Heart left ventricle (tissue), 16 donors: ENCODE data around the gene TSC22D1. TPM values are rescaled to one million over a fixed set of nuclear protein-coding genes. Genes with fewer than 3 reads are reported as not detected.

Experiments
- ATAC-seq, 4 donors: fragments of 200-7000 bp; cut with Tn5 transposase; one replicate each; pipeline ENCODE4 v1.9.1; 2020 to 2022; ENCODE audit warnings: moderate library complexity in 4 of 4, mild to moderate bottlenecking in 3 of 4, moderate number of reproducible peaks in 1 of 4
- DNase-seq, 5 donors: peaks; one replicate each; pipeline ENCODE4 v3.0.0-alpha.2; 2020
- H3K27ac ChIP-seq, 12 donors: fragments of 200-600 bp; sonication (generic) in 4 of 12; one replicate each; pipeline versions ENCODE4 v1.5.0 to v1.8.0; 2016 to 2022; ENCODE audit warnings: mild to moderate bottlenecking in 2 of 12
- H3K27me3 ChIP-seq, 9 donors: fragments of 200-600 bp; sonication (generic) in 2 of 9; one replicate each; pipeline versions ENCODE4 v1.5.1 to v1.8.0; 2016 to 2022; ENCODE audit warnings: mild to moderate bottlenecking in 3 of 9
- H3K36me3 ChIP-seq, 9 donors: fragments of 200-600 bp; sonication (generic) in 2 of 9; one replicate each; pipeline versions ENCODE4 v1.5.0 to v1.8.0; 2018 to 2022; ENCODE audit warnings: mild to moderate bottlenecking in 2 of 9
- H3K4me1 ChIP-seq, 12 donors: fragments of 200-600 bp; sonication (generic) in 4 of 12; one replicate each; pipeline versions ENCODE4 v1.5.0 to v1.8.0; 2016 to 2022; ENCODE audit warnings: mild to moderate bottlenecking in 3 of 12
- H3K4me3 ChIP-seq, 12 donors: fragments of 200-600 bp; sonication (generic) in 4 of 12; one replicate each; pipeline versions ENCODE4 v1.5.0 to v1.8.0; 2017 to 2022; ENCODE audit warnings: mild to moderate bottlenecking in 9 of 12, moderate library complexity in 4 of 12
- H3K9me3 ChIP-seq, 12 donors: fragments of 200-600 bp; sonication (generic) in 4 of 12; one replicate each; pipeline versions ENCODE4 v1.5.0 to v1.8.0; 2016 to 2022; ENCODE audit warnings: mild to moderate bottlenecking in 1 of 12
- POLR2A ChIP-seq, 2 donors: fragments of 450-650 bp; IDR thresholded peaks; one replicate each; pipeline ENCODE4 v1.6.1; 2017; ENCODE audit warnings: antibody characterized with exemption in 2 of 2, mild to moderate bottlenecking in 2 of 2, moderate library complexity in 2 of 2
- WGBS, 4 donors: extraction: QIAGEN DNeasy Blood & Tissue Kit in 2 of 4; methylation state at CpG; one replicate each; pipeline versions ENCODE4 v1.1.5 to v1.1.7; 2013 to 2018; 5-methylcytosine and 5-hydroxymethylcytosine counted together
- intact Hi-C, 10 donors: fragments of 100-400 bp; cut with DNase I; formaldehyde crosslinking; loops; one replicate each; pipeline versions ENCODE4 v1.11.1 to v1.14.2; 2022
- polyA plus RNA-seq, 2 donors: library from polyadenylated mRNA; stranded (reverse); fragments of 200-250 nt; gene quantifications; one replicate each; pipeline ENCODE4 v1.2.3, GENCODE V29; 2013
- total RNA-seq, 9 donors: library from RNA; depleted of rRNA in 2 of 9; stranded (reverse); fragments of >200 nt in 2 of 9; fragmentation: NEBNext Ultra II Directional in 3 of 9; extraction: Animal tissue kit (Norgen Biotek cat#: 25700) in 3 of 9; gene quantifications; one replicate each; pipeline versions ENCODE4 v1.1.0 to v1.2.4, GENCODE V29; 2016 to 2023
- TF ChIP-seq, protein P1 (sequence below), 12 donors: fragments of 200-600 bp; sonication (generic) in 4 of 12; IDR thresholded peaks; one replicate each; pipeline versions ENCODE4 v1.5.0 to v1.8.0; 2018 to 2022; ENCODE audit warnings: antibody characterized with exemption in 12 of 12, mild to moderate bottlenecking in 5 of 12
- donor health status: ischemic (EF 13 %, LVEDD 7.1; RV severe dilation, severe dysfunction).
- donor health status: healthy with polysubstance abuse.
- donor health status: DM: no; HTN: yes; CAD: no.
- donor health status: DM: no; HTN: no; CAD: no.
- donor health status: ischemic (EF 25% LVEDD 6.9; RV normal size, moderate dysfunction).
- donor health status: ischemic (EF 25% LVEDD 5.7; RV mildly dilated, moderate dysfunction).
- donor health status: healthy.
- donor health status: DM: yes; HTN: yes; CAD: no.
- donor health status: ischemic (EF 35%, LVEDD 5.7; RV mildly dilated, moderate dysfunction).
- donor health status: nonischemic (EF 11% LVEDD 7.7; RV severe dilation, severe dysfunction).
- donor health status: DM: yes; HTN: yes; CAD: no.
- donor health status: PGD.
- donor health status: ischemic (EF 29% LVEDD 5.4; RV normal size, mild dysfunction).
- donor health status: nonischemic (EF 23%, LVEDD 6.1; RV moderate dilation, normal function).

The TSC22D1 gene
- total and polyA plus RNA-seq, 11 donors = 61.0 to 166 (median 125) TPM

GRCh38 chr13:44451126-44451525 lies 125.0 kb downstream of the TSC22D1 start:
- Histone ChIP-seq H3K36me3 (no peaks in the 10 kb centered on the region), H3K27me3 (no peaks in the 10 kb centered on the region), H3K27ac (no peak overlapping the region), H3K4me1 (peaks cover 0 to 7% (median 0%) of the 10 kb centered on the region in 12 donors), H3K9me3 (no peaks in the 10 kb centered on the region), H3K4me3 (no peak overlapping the region)
- ATAC-seq (no peak), DNase-seq (no peak)
- intact Hi-C loops = loop anchor here in 2 of 10 donors (5.0 kb wide), 2 partner anchors 549 to 554 kb away; no protein-coding TSS in a partner anchor
- 93 to 97% (median 94%) methylated on average over 12 of the region's 12 CpGs for WGBS, 4 donors
- TF ChIP-seq POLR2A (IDR thresholded peaks at IDR 0.05) = no peak
- TF ChIP-seq, protein P1, sequence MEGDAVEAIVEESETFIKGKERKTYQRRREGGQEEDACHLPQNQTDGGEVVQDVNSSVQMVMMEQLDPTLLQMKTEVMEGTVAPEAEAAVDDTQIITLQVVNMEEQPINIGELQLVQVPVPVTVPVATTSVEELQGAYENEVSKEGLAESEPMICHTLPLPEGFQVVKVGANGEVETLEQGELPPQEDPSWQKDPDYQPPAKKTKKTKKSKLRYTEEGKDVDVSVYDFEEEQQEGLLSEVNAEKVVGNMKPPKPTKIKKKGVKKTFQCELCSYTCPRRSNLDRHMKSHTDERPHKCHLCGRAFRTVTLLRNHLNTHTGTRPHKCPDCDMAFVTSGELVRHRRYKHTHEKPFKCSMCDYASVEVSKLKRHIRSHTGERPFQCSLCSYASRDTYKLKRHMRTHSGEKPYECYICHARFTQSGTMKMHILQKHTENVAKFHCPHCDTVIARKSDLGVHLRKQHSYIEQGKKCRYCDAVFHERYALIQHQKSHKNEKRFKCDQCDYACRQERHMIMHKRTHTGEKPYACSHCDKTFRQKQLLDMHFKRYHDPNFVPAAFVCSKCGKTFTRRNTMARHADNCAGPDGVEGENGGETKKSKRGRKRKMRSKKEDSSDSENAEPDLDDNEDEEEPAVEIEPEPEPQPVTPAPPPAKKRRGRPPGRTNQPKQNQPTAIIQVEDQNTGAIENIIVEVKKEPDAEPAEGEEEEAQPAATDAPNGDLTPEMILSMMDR (IDR thresholded peaks at IDR 0.05) = no peak

DNA sequence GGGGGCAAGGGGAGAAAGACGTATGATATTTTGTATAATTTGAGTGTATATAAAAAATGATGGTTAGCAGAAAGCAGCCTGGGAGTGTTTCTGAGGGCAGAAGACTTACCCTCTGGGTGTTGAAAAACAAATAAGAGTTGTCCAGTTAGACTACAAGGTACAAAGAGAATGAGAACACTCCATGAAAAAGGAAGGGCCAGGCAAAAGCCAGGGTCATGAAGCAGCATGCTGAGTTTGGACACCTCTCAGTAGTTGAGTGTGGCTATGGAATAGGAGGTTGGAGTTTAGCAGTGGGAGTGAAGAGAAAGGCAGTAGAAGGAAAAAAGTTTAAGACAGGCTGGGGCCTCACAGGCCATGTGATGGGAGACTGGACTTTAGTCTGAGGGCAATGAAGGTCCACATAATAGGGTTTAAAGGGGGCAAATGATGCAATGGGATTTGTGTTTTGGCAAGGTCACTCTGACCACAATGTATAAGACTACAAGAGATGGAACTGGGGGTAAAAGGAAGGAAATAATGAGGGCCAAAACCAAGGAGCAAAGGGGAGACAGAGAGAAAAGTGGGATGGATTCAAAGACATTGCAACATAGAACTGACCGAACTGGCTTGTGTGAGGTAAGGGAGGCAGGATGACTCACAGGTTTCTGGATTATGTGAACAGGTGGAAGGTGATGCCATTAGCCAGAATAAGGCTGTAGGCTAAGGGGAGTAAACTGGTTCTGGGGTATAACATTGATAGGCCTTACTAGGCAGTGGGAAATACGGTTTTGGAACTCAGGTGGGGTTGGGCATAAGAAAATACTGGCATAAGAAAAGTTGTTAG lies 125.9 kb downstream of the TSC22D1 start:
- ATAC-seq (no peak), DNase-seq (no peak)
- no peak overlapping the region for H3K4me3 ChIP-seq
- peaks cover 0 to 6% (median 0%) of the 10 kb centered on the region in 12 donors for H3K9me3 ChIP-seq
- TF ChIP-seq, protein P1 (IDR thresholded peaks at IDR 0.05) = no peak
- TF ChIP-seq POLR2A (IDR thresholded peaks at IDR 0.05) = no peak
- H3K4me1 ChIP-seq = peaks cover 0 to 7% (median 0%) of the 10 kb centered on the region in 12 donors
- intact Hi-C loops = loop anchor here in 2 of 10 donors (5.0 kb wide), 2 partner anchors 548 to 553 kb away; no protein-coding TSS in a partner anchor
- H3K27ac ChIP-seq = no peak overlapping the region
- H3K27me3 ChIP-seq = no peaks in the 10 kb centered on the region
- WGBS, 4 donors = 90 to 95% (median 92%) methylated on average over 3 of the region's 3 CpGs
- no peaks in the 10 kb centered on the region for H3K36me3 ChIP-seq

GRCh38 chr13:44448875-44449274 lies 127.3 kb downstream of the TSC22D1 start:
- Histone ChIP-seq H3K36me3 (no peaks in the 10 kb centered on the region), H3K4me3 (no peak overlapping the region), H3K9me3 (peaks cover 0 to 6% (median 0%) of the 10 kb centered on the region in 12 donors), H3K27me3 (no peaks in the 10 kb centered on the region), H3K27ac (no peak overlapping the region), H3K4me1 (peaks cover 0 to 7% (median 0%) of the 10 kb centered on the region in 12 donors)
- 73 to 83% (median 78%) methylated on average over 3 of the region's 3 CpGs for WGBS, 4 donors
- ATAC-seq (no peak), DNase-seq (no peak)
- intact Hi-C loops = no loop called here
- TF ChIP-seq, protein P1 (IDR thresholded peaks at IDR 0.05) = no peak
- TF ChIP-seq POLR2A (IDR thresholded peaks at IDR 0.05) = no peak

DNA sequence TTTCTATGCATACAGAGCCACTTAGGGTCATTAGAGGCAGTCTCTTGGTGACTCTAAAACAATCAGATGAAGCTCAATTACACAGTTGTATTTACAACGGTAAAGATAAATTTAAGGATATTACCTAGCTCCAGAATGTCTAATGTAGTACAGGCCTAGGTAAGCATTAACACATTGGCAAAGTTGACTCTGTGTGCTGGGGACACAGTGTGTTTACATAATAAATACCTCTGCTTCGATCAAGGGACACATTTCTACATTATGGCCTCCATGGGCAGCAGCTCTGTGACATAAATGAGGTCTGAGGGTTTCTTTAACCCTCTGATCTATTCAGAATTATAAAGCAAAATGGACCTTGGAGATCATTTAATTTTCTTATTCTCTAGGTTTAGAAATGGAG lies 127.8 kb downstream of the TSC22D1 start:
- DNase-seq (no peak), ATAC-seq (no peak)
- Histone ChIP-seq H3K27ac (no peak overlapping the region), H3K27me3 (no peaks in the 10 kb centered on the region), H3K4me1 (peaks cover 0 to 7% (median 0%) of the 10 kb centered on the region in 12 donors), H3K9me3 (peaks cover 0 to 6% (median 0%) of the 10 kb centered on the region in 12 donors), H3K4me3 (no peak overlapping the region), H3K36me3 (no peaks in the 10 kb centered on the region)
- intact Hi-C loops = no loop called here
- TF ChIP-seq, protein P1 (IDR thresholded peaks at IDR 0.05) = no peak
- TF ChIP-seq POLR2A (IDR thresholded peaks at IDR 0.05) = no peak
- WGBS, 4 donors = 77 to 89% (median 85%) methylated on average over 2 of the region's 2 CpGs
